ENCODE data around the gene MAGI2.

The MAGI2 gene

GRCh38 chr7:78215199-78215598, 1238.3 kb downstream of the MAGI2 start:
- TF ChIP-seq, protein P1, sequence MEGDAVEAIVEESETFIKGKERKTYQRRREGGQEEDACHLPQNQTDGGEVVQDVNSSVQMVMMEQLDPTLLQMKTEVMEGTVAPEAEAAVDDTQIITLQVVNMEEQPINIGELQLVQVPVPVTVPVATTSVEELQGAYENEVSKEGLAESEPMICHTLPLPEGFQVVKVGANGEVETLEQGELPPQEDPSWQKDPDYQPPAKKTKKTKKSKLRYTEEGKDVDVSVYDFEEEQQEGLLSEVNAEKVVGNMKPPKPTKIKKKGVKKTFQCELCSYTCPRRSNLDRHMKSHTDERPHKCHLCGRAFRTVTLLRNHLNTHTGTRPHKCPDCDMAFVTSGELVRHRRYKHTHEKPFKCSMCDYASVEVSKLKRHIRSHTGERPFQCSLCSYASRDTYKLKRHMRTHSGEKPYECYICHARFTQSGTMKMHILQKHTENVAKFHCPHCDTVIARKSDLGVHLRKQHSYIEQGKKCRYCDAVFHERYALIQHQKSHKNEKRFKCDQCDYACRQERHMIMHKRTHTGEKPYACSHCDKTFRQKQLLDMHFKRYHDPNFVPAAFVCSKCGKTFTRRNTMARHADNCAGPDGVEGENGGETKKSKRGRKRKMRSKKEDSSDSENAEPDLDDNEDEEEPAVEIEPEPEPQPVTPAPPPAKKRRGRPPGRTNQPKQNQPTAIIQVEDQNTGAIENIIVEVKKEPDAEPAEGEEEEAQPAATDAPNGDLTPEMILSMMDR (IDR thresholded peaks at IDR 0.05; ENCODE audit: poor library complexity, severe bottlenecking): no peak
- peaks cover 3% of the 10 kb centered on the region for H3K27me3 ChIP-seq (ENCODE audit: insufficient read depth, poor library complexity, severe bottlenecking)
- DNase-seq (ENCODE audit: low spot score): no peak
- no peak overlapping the region for H3K4me3 ChIP-seq (ENCODE audit: severe bottlenecking)
- no peaks in the 10 kb centered on the region for H3K9me3 ChIP-seq (ENCODE audit: severe bottlenecking)
- H3K36me3 ChIP-seq (ENCODE audit: low read depth): no peaks in the 10 kb centered on the region
- ATAC-seq (ENCODE audit: low read depth): no peak
- H3K27ac ChIP-seq (ENCODE audit: poor library complexity, severe bottlenecking): no peak overlapping the region
- H3K4me1 ChIP-seq (ENCODE audit: insufficient read depth, poor library complexity, severe bottlenecking): no peaks in the 10 kb centered on the region

GRCh38 chr7:78213402-78213801, 1240.1 kb downstream of the MAGI2 start:
- H3K36me3 ChIP-seq (ENCODE audit: low read depth): no peaks in the 10 kb centered on the region
- no peak for ATAC-seq (ENCODE audit: low read depth)
- H3K4me1 ChIP-seq (ENCODE audit: insufficient read depth, poor library complexity, severe bottlenecking): no peaks in the 10 kb centered on the region
- no peaks in the 10 kb centered on the region for H3K9me3 ChIP-seq (ENCODE audit: severe bottlenecking)
- peaks cover 3% of the 10 kb centered on the region for H3K27me3 ChIP-seq (ENCODE audit: insufficient read depth, poor library complexity, severe bottlenecking)
- H3K27ac ChIP-seq (ENCODE audit: poor library complexity, severe bottlenecking): no peak overlapping the region
- H3K4me3 ChIP-seq (ENCODE audit: severe bottlenecking): no peak overlapping the region
- TF ChIP-seq, protein P1 (IDR thresholded peaks at IDR 0.05; ENCODE audit: poor library complexity, severe bottlenecking): no peak
- DNase-seq (ENCODE audit: low spot score): no peak

DNA sequence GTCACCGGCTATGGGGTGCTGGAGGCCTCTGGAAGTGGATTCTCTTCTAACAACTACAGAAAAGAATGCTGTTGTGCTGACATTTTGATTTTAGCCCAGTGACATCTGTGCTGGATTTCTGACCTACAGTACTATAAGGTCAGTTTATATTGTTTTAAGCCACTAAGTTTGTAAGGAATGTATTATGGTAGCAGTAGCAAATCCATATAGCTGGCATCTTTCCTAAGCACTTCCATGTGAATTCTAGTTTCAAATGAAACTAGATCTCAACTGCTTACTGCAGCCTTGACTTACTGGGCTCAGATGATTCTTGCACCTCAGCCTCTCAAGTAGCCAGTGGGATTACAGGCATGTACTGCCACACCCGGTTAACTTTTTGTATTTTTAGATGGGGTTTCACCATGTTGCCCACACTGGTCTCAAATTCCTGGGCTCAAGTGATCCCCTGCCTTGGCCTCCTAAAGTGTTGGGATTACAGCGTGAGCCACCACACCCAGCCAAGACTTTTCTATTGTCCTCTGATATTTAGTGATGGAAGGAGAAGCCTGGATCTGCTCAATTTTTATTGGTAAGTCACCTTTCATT, 1240.9 kb downstream of the MAGI2 start:
- no peaks in the 10 kb centered on the region for H3K4me1 ChIP-seq (ENCODE audit: insufficient read depth, poor library complexity, severe bottlenecking)
- DNase-seq (ENCODE audit: low spot score) (no peak), ATAC-seq (ENCODE audit: low read depth) (no peak)
- H3K27ac ChIP-seq (ENCODE audit: poor library complexity, severe bottlenecking): no peak overlapping the region
- TF ChIP-seq, protein P1 (IDR thresholded peaks at IDR 0.05; ENCODE audit: poor library complexity, severe bottlenecking): no peak
- H3K36me3 ChIP-seq (ENCODE audit: low read depth): no peaks in the 10 kb centered on the region
- no peak overlapping the region for H3K4me3 ChIP-seq (ENCODE audit: severe bottlenecking)
- peaks cover 3% of the 10 kb centered on the region for H3K27me3 ChIP-seq (ENCODE audit: insufficient read depth, poor library complexity, severe bottlenecking)
- no peaks in the 10 kb centered on the region for H3K9me3 ChIP-seq (ENCODE audit: severe bottlenecking)

GRCh38 chr7:78207269-78207668, 1246.2 kb downstream of the MAGI2 start:
- TF ChIP-seq, protein P1 (IDR thresholded peaks at IDR 0.05; ENCODE audit: poor library complexity, severe bottlenecking): no peak

DNA sequence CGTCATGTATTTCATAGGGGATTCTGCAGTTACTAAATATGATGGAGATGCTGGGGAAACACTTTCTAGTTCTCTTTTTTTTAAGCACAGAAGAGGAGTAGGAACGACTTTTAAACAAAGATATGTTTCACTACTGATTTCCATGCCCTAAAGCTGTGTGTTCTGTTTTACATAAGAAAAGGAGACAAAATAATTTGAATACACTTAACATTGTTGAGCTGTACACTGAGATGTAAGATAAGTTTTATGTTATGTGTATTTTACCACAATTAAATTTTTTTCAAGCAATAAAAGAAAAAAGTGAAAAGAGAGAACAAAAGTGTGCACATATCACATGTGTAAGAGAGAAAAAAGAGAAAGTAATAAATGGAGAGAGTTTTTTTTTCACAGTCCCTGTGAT, 1246.7 kb downstream of the MAGI2 start:
- DNase-seq (ENCODE audit: low spot score) (no peak), ATAC-seq (ENCODE audit: low read depth) (no peak)
- Histone ChIP-seq H3K27me3 (ENCODE audit: insufficient read depth, poor library complexity, severe bottlenecking) (no peaks in the 10 kb centered on the region), H3K36me3 (ENCODE audit: low read depth) (no peaks in the 10 kb centered on the region), H3K27ac (ENCODE audit: poor library complexity, severe bottlenecking) (no peak overlapping the region), H3K9me3 (ENCODE audit: severe bottlenecking) (no peaks in the 10 kb centered on the region), H3K4me1 (ENCODE audit: insufficient read depth, poor library complexity, severe bottlenecking) (no peaks in the 10 kb centered on the region), H3K4me3 (ENCODE audit: severe bottlenecking) (no peak overlapping the region)
- TF ChIP-seq, protein P1 (IDR thresholded peaks at IDR 0.05; ENCODE audit: poor library complexity, severe bottlenecking): no peak

More at GRCh38 chr7:78207269-78207668, 1246.2 kb downstream of the MAGI2 start:
- Histone ChIP-seq H3K27ac (ENCODE audit: poor library complexity, severe bottlenecking) (no peak overlapping the region), H3K9me3 (ENCODE audit: severe bottlenecking) (no peaks in the 10 kb centered on the region), H3K36me3 (ENCODE audit: low read depth) (no peaks in the 10 kb centered on the region), H3K4me1 (ENCODE audit: insufficient read depth, poor library complexity, severe bottlenecking) (no peaks in the 10 kb centered on the region), H3K27me3 (ENCODE audit: insufficient read depth, poor library complexity, severe bottlenecking) (no peaks in the 10 kb centered on the region), H3K4me3 (ENCODE audit: severe bottlenecking) (no peak overlapping the region)
- DNase-seq (ENCODE audit: low spot score): no peak
- ATAC-seq (ENCODE audit: low read depth): no peak
